ENCODE results near the gene ANKRD63.

- TF ChIP-seq CTCF (IDR thresholded peaks at IDR 0.05) (no peak), POLR2A (IDR thresholded peaks at IDR 0.05) (no peak)
These were observed 48.2 kb upstream of the ANKRD63 start for GRCh38 chr15:40331026-40331425.

Measured in lower leg skin (tissue), 3 donors.